8988T (cell line): ENCODE measurements around the gene RRAS.

Experiments used
- DNase-seq: peaks from one replicate; pipeline ENCODE4 v3.0.0; 2011

The RRAS gene

GRCh38 chr19:49640113-49640898 lies at the start of gene RRAS:
RRAS (minus strand) TSS chr19:49640143; CDS start chr19:49640098, 45 bp downstream.
- DNase-seq = peak; percentile 83

GRCh38 chr19:49689133-49690078 lies 49.5 kb upstream of the RRAS start, which contains the start of gene ADM5:
ADM5 (plus strand) TSS chr19:49689594; CDS start chr19:49689838, 244 bp downstream.
- DNase-seq = no peak

- DNase-seq = no peak
Observed at GRCh38 chr19:49688531-49689132, 48.7 kb upstream of the RRAS start.

DNA sequence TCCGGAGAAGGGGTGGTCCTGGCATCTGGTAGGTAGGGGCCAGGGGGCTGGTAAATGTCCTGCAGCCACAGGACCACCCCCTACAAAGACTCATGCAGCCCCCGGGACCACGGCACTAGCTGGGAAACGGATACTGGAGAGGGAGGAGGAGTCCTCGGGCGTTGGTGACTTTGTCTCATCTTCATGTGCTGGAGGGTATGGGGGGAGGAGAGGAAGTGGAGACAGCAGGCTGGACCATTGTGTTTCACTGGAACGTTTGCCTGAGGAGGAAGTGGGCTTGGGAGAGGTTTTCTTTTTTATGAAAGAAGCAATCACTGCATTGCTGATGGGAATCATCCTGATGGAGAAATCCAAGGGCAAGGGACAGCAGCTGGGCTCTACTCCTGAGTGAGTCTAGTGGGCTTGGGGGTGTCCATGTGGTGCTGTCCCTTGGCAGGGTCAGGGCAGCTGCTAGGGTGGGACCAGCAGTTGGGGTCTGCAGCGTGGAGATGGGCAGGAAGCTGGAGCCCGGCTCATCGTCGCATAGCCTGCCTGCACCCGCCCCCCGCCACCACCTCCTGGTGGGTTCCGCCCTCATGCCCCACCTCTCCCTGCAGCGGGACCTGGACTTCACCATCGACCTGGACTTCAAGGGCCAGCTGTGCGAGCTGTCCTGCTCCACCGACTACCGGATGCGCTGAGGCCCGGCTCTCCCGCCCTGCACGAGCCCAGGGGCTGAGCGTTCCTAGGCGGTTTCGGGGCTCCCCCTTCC lies 47.8 kb upstream of the RRAS start:
- DNase-seq = no peak

DNA sequence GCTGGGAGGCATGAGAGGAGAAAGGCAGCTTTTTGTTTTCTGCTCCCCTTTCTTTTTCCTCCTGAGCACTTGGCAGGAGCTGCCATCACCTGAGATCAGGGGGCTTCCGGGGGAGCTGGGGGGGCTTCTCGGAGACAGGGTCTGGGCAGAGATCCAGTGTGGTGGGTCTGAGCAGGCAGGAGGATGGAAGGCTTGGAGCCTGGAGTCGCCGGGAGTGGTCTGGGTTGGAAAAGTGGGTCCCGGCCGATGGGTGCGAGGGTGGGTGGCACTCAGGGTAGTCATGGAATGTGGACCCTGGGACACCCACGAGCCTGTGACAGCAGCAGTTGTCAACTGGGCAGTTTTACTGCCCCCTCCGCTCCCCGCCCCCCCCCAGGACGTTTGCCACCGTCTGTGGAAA lies 47.2 kb upstream of the RRAS start:
- no peak for DNase-seq

- no peak for DNase-seq
Observed at GRCh38 chr19:49686503-49687088, 46.7 kb upstream of the RRAS start.

- DNase-seq = no peak
Observed at GRCh38 chr19:49685845-49686332, 45.9 kb upstream of the RRAS start.

DNA sequence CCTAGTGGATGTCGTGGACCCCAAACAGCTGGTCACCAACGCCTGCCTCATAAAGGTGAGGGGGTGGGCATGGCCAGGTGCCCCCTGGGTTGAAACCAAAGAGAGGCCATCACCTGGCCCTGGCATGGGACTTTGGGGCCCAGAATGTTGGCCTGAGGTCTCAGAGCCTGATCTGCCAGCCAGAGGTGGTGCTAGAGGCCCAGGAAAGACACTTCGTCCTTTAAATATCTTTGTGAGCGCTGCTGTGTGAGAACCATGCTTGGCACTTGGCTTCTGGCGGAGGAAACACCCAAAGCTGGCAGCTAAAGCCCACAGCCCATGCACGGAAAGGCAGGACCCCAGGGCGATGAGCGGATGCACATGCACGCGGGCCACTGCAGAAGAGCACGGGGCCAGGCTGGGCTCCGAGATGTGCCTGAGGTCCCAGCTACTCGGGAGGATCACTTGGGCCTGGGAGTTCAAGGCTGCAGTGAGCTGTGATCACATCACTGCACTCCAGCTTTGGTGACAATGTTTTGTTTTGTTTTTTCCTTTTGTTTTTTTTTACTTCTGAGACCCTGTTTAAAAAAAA lies 45.1 kb upstream of the RRAS start:
- no peak for DNase-seq

DNA sequence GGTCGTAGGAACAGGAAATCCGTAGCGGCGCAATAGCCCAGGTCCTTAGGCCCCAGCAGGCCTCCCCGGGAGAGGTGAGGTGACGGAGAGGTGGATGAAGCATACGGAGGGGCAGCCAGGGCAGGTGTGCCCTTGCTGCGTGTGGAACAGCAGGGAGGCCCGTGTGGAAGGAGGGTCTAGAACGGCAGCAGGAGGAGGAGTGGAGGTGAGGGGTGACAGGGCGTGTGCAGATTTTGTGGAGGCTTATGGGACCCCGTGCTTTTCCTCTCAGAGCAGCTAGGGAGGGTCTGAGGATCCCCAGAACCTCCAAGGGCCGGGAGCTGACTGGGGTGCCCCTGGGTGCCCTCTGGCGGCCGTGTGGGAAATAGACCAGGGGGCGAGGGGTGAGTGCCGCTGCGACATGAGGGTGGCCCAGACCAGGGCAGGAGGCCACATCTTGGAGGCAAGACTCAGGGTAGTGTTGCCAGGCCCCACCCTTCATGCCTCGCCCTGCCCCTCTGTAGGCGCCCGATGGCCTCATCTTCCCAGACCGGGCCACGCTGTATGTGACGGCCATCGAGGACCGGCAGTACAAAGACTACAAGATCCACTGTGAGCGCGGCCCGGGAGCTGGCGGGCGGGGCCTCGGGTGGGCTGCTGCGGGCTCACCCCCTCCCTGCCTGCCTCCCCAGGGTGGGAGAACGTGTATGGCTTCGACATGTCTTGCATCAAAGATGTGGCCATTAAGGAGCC lies 44.5 kb upstream of the RRAS start:
- peak; percentile 65 for DNase-seq

- no peak for DNase-seq
Observed at GRCh38 chr19:49683814-49684250, 43.9 kb upstream of the RRAS start.

GRCh38 chr19:49682274-49682673 lies 42.3 kb upstream of the RRAS start:
- no peak for DNase-seq

DNA sequence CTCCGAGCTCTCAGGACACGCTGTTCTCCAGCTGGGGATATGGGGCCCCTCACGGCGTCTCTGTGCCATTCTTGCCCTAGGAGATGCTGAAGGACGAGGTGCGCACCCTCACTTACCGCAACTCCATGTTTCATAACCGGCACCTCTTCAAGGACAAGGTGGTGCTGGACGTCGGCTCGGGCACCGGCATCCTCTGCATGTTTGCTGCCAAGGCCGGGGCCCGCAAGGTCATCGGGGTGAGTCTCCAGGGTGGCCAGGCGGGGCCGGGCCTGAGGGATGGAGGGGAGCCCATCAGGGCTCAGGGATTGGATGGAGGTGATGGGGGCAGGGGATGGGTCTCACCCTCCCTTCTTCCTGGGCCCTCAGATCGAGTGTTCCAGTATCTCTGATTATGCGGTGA lies 41.9 kb upstream of the RRAS start:
- DNase-seq = no peak

- DNase-seq = peak; percentile 92
Observed at GRCh38 chr19:49680421-49681351, 40.7 kb upstream of the RRAS start.

DNA sequence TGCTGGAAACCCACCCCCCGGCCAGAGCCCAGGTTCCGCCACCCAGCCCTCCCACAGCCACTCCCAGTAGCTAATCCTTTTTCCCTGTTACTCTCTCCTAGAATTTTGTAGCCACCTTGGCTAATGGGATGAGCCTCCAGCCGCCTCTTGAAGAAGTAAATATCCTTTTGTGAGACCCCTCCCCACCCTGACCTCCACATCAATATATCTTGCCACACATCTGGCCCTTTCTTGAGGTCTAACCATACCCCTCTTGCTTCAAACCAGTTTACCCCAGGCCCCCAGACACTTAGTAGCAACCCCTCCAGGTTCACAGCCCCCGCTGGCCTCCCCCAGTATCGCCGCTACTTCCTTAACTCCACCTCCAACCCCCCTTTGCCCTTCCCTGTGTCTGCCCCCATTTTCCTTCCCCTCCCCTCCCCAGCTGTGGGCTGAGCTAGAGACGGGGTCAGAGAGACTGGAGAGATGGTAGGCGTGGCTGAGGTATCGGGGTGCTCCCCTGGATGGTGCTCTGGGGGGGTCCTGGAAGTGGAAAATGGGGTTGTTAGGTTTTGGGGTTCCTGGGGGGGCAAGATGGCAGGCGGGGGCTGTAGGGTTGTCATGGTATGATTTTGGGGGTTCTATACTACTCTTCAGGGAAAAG lies 39.9 kb upstream of the RRAS start:
- no peak for DNase-seq

- DNase-seq = peak; percentile 29
Observed at GRCh38 chr19:49678985-49679770, 39.2 kb upstream of the RRAS start.

DNA sequence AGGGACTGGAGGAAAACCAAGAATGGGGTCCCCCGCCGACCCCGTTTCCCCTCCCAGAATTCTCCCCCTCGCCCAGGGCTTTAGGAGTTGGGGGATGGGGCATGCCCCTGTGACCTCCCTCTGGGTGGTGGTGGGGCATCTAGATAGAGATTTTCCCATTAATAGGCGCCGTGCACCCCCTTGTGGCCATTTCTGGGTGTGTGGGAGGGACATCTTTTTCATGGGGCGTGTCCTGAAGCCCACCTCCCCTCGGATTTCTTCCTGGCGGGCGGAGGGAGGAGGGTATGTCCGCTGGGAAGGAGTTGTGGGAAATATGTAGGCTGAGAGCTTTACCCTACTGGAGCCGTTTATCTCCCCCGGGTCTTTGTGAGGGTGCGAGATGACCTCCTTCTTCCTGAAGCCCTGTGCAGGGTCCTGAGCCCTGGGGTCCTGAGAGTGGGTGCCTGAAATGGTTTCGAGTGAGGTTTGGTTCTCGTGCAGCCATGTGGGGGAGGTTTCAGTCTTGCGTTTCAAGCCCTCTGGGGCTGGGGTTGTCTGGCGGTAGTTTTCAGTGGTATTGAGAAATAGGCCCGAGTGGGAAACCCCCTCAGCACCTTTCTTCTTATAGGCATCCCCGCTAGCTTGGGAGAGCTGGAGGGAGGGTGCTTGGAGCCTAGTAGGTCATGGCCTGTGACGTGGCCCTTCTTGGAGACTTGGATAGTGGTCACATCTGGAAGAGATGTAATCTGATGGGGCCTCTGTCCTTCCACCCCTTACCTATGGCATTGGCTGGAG lies 38.1 kb upstream of the RRAS start:
- DNase-seq = peak; percentile 37

DNA sequence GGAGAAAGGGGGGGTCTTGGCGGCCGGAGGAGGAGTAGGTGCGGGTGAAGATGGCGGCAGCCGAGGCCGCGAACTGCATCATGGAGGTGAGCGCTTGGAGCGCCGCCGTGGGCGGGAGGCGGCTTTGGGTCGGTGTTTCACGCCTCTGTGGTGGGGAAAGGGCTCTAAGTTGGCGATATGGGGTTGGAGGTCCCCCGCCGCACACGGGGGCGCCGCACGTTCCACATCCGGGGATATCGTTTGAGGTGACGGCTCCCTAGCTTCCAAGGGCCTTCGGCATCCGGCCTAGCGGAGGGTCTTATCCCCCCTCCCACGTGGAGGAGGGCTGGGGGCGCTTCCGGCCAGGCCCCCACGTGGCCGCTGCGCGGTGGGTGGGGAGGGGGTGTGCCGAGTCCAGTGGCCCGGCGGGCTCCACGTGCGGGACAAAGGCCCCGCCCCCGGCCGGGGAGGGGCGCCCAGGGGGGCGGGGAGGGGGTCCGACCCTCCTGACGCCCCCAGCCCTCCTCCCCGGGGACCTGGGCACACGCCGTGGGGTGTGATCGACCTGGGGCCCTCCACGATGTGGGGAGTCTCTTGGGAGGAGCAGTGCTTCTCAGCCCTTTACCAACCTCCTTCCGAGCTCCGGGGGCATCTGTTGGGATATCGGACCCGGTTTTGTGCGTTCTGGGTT lies 37.4 kb upstream of the RRAS start, which contains the start of gene PRMT1:
PRMT1 (plus strand) TSS at position 41 of the 670 bp plus-strand sequence; CDS start at position 51, 10 bp downstream.
- DNase-seq = peak; percentile 25
